CD4-positive, CD25-positive, alpha-beta regulatory T cell (primary cell): ENCODE measurements around the gene CWC25. TPM values are rescaled to one million over a fixed set of nuclear protein-coding genes. Genes with fewer than 3 reads are reported as not detected.
A peak's percentile ranks its signal among the peaks of the same experiment; 100 is the strongest.

ENCODE experiments used
- ATAC-seq, 2 donors: fragments of 150-1000 bp; cut with Tn5 transposase; one replicate each; pipeline ENCODE4 v1.10.0; 2021; ENCODE audit warnings: low read depth in 2 of 2, moderate number of reproducible peaks in 2 of 2, moderate library complexity in 1 of 2
- DNase-seq, 3 donors: peaks; one replicate each; pipeline versions ENCODE4 v3.0.0 to v3.0.0-alpha.2; 2012 to 2022; ENCODE audit warnings: mixed read lengths in 1 of 3
- H3K27ac ChIP-seq: one replicate; pipeline ENCODE4 v1.7.0; 2013; ENCODE audit warnings: mild to moderate bottlenecking, low read length; ENCODE audit not compliant: insufficient read depth, poor library complexity, severe bottlenecking
- H3K27me3 ChIP-seq: one replicate; pipeline ENCODE4 v1.7.0; 2013; ENCODE audit warnings: low read length; ENCODE audit not compliant: control insufficient read depth, insufficient read depth
- H3K36me3 ChIP-seq: one replicate; pipeline ENCODE4 v1.7.0; 2013; ENCODE audit warnings: mild to moderate bottlenecking, low read length, moderate library complexity; ENCODE audit not compliant: control insufficient read depth, insufficient read depth
- H3K4me1 ChIP-seq: 2 replicates; pipeline ENCODE4 v1.7.0; 2013; ENCODE audit warnings: mild to moderate bottlenecking, low read length; ENCODE audit not compliant: insufficient read depth, control insufficient read depth, poor library complexity, severe bottlenecking
- H3K4me3 ChIP-seq: one replicate; pipeline ENCODE4 v1.7.0; 2013; ENCODE audit warnings: low read depth, mild to moderate bottlenecking, low read length, moderate library complexity
- H3K9me3 ChIP-seq, 2 experiments: 1 replicate in 1 of 2; 2 replicates in 1 of 2; pipeline ENCODE4 v1.7.0; 2013; ENCODE audit warnings: low read length in 2 of 2, mild to moderate bottlenecking in 1 of 2, moderate library complexity in 1 of 2; ENCODE audit not compliant: control insufficient read depth in 2 of 2
- H3K27ac Mint-ChIP-seq, 3 donors: one replicate each; pipeline ENCODE4 v1.8.0; 2020 to 2022; ENCODE audit warnings: mild to moderate bottlenecking in 3 of 3, mixed read lengths in 3 of 3, moderate library complexity in 2 of 3
- H3K27me3 Mint-ChIP-seq: one replicate; pipeline ENCODE4 v1.8.0; 2022; ENCODE audit warnings: mild to moderate bottlenecking, mixed read lengths
- H3K36me3 Mint-ChIP-seq: one replicate; pipeline ENCODE4 v1.8.0; 2020; ENCODE audit warnings: mixed read lengths
- H3K4me1 Mint-ChIP-seq, 4 donors: one replicate each; pipeline ENCODE4 v1.8.0; 2020 to 2022; ENCODE audit warnings: mixed read lengths in 4 of 4, mild to moderate bottlenecking in 1 of 4
- H3K4me3 Mint-ChIP-seq, 4 donors: one replicate each; pipeline ENCODE4 v1.8.0; 2020 to 2022; ENCODE audit warnings: mild to moderate bottlenecking in 4 of 4, mixed read lengths in 4 of 4, moderate library complexity in 3 of 4
- H3K9me3 Mint-ChIP-seq, 7 donors: one replicate each; pipeline ENCODE4 v1.8.0; 2020 to 2022; ENCODE audit warnings: mixed read lengths in 7 of 7, mild to moderate bottlenecking in 3 of 7, moderate library complexity in 2 of 7
- polyA plus RNA-seq, 4 donors: library from polyadenylated mRNA; unstranded; fragments of 300-500 nt; fragmentation: Illumina TruSeq; gene quantifications; one replicate each; pipeline ENCODE4 v1.2.3, GENCODE V29; 2021
- total RNA-seq: library from RNA; stranded (reverse); gene quantifications from one replicate; pipeline ENCODE4 v1.2.3, GENCODE V29; 2022

CWC25 gene
- total and polyA plus RNA-seq, 5 donors from 2014 or later = 4.4 to 69.5 (median 9.4) TPM

GRCh38 chr17:38768417-38768816 lies 56.7 kb downstream of the CWC25 start:
- DNase-seq (no peak), ATAC-seq (no peak)
- H3K27me3 ChIP-seq = no peaks in the 10 kb centered on the region
- H3K4me3 ChIP-seq = no peak overlapping the region
- Mint-ChIP-seq H3K27me3 (no peaks in the 10 kb centered on the region), H3K4me3 (no peak overlapping the region), H3K36me3 (peaks cover 49% of the 10 kb centered on the region), H3K9me3 (no peaks in the 10 kb centered on the region), H3K4me1 (peaks cover 0 to 7% (median 3%) of the 10 kb centered on the region in 4 donors), H3K27ac (peak overlapping the region in 2 of 3 donors; percentile 8 to 32)
- peaks cover 93% of the 10 kb centered on the region for H3K36me3 ChIP-seq
- no peak overlapping the region for H3K27ac ChIP-seq
- H3K9me3 ChIP-seq = no peaks in the 10 kb centered on the region
- no peaks in the 10 kb centered on the region for H3K4me1 ChIP-seq

- Histone ChIP-seq H3K36me3 (peaks cover 92% of the 10 kb centered on the region), H3K27ac (no peak overlapping the region), H3K9me3 (no peaks in the 10 kb centered on the region), H3K4me1 (no peaks in the 10 kb centered on the region), H3K27me3 (no peaks in the 10 kb centered on the region), H3K4me3 (no peak overlapping the region)
- Mint-ChIP-seq H3K9me3 (no peaks in the 10 kb centered on the region), H3K4me1 (peaks cover 0 to 7% (median 6%) of the 10 kb centered on the region in 4 donors), H3K27ac (peak overlapping the region in 1 of 3 donors; percentile 67), H3K27me3 (no peaks in the 10 kb centered on the region), H3K4me3 (no peak overlapping the region), H3K36me3 (peaks cover 50% of the 10 kb centered on the region)
- DNase-seq (no peak), ATAC-seq (no peak)
Observed at GRCh38 chr17:38766341-38766740, 58.8 kb downstream of the CWC25 start.

GRCh38 chr17:38762231-38762630 lies 62.9 kb downstream of the CWC25 start:
- ATAC-seq (no peak), DNase-seq (no peak)
- no peak overlapping the region for H3K27ac ChIP-seq
- Mint-ChIP-seq H3K4me3 (no peak overlapping the region), H3K9me3 (no peaks in the 10 kb centered on the region), H3K36me3 (peaks cover 41% of the 10 kb centered on the region), H3K27ac (no peak overlapping the region), H3K27me3 (no peaks in the 10 kb centered on the region), H3K4me1 (peaks cover 0 to 16% (median 6%) of the 10 kb centered on the region in 4 donors)
- H3K27me3 ChIP-seq = no peaks in the 10 kb centered on the region
- no peak overlapping the region for H3K4me3 ChIP-seq
- H3K9me3 ChIP-seq = no peaks in the 10 kb centered on the region
- H3K4me1 ChIP-seq = no peaks in the 10 kb centered on the region
- H3K36me3 ChIP-seq = peaks cover 82% of the 10 kb centered on the region

- H3K27me3 ChIP-seq = no peaks in the 10 kb centered on the region
- H3K4me3 Mint-ChIP-seq = no peak overlapping the region
- H3K4me3 ChIP-seq = no peak overlapping the region
- peak overlapping the region in 1 of 3 donors; percentile 84 for H3K27ac Mint-ChIP-seq
- peaks cover 0 to 16% (median 6%) of the 10 kb centered on the region in 4 donors for H3K4me1 Mint-ChIP-seq
- peaks cover 78% of the 10 kb centered on the region for H3K36me3 ChIP-seq
- no peaks in the 10 kb centered on the region for H3K9me3 Mint-ChIP-seq
- H3K27ac ChIP-seq = no peak overlapping the region
- H3K36me3 Mint-ChIP-seq = peaks cover 41% of the 10 kb centered on the region
- no peaks in the 10 kb centered on the region for H3K9me3 ChIP-seq
- H3K4me1 ChIP-seq = no peaks in the 10 kb centered on the region
- H3K27me3 Mint-ChIP-seq = no peaks in the 10 kb centered on the region
- DNase-seq (peak in 2 of 3 donors; percentile 31 to 56), ATAC-seq (peak; percentile 45 to 55)
Observed at GRCh38 chr17:38761612-38762011, 63.5 kb downstream of the CWC25 start.

GRCh38 chr17:38753071-38753506 lies 72.0 kb downstream of the CWC25 start:
- peaks cover 0 to 3% (median 0%) of the 10 kb centered on the region in 7 donors for H3K9me3 Mint-ChIP-seq
- H3K36me3 Mint-ChIP-seq = peaks cover 24% of the 10 kb centered on the region
- Histone ChIP-seq H3K4me3 (peak overlapping the region; percentile 88), H3K9me3 (no peaks in the 10 kb centered on the region), H3K4me1 (peaks cover 49% of the 10 kb centered on the region), H3K27ac (peak overlapping the region; percentile 88), H3K36me3 (peaks cover 26% of the 10 kb centered on the region), H3K27me3 (peaks cover 13% of the 10 kb centered on the region)
- H3K27me3 Mint-ChIP-seq = peaks cover 32% of the 10 kb centered on the region
- H3K4me3 Mint-ChIP-seq = peak overlapping the region; percentile 90 to 100 (median 98)
- ATAC-seq = no peak
- no peak for DNase-seq
- peak overlapping the region; percentile 93 to 99 (median 98) for H3K27ac Mint-ChIP-seq
- peaks cover 7 to 66% (median 27%) of the 10 kb centered on the region in 4 donors for H3K4me1 Mint-ChIP-seq

GRCh38 chr17:38752308-38753070 lies 72.6 kb downstream of the CWC25 start, which contains the start of gene PSMB3:
Gene PSMB3 (plus strand): TSS chr17:38752741. CDS start chr17:38752827, 86 bp downstream.
- peaks cover 20% of the 10 kb centered on the region for H3K36me3 ChIP-seq
- H3K27ac ChIP-seq = peak within 1 kb of the TSS; percentile 88
- Mint-ChIP-seq H3K27ac (peak within 1 kb of the TSS; percentile 93 to 99 (median 98)), H3K27me3 (peaks cover 32% of the 10 kb centered on the region), H3K4me1 (peaks cover 7 to 68% (median 27%) of the 10 kb centered on the region in 4 donors), H3K36me3 (peaks cover 24% of the 10 kb centered on the region), H3K9me3 (peaks cover 0 to 3% (median 0%) of the 10 kb centered on the region in 7 donors), H3K4me3 (peak within 1 kb of the TSS; percentile 90 to 100 (median 98))
- H3K9me3 ChIP-seq = no peaks in the 10 kb centered on the region
- H3K27me3 ChIP-seq = peaks cover 13% of the 10 kb centered on the region
- peak within 1 kb of the TSS; percentile 88 for H3K4me3 ChIP-seq
- peaks cover 54% of the 10 kb centered on the region for H3K4me1 ChIP-seq
- peak; percentile 94 to 100 (median 96) for DNase-seq
- ATAC-seq = peak; percentile 92 to 95

GRCh38 chr17:38751808-38752307 lies 73.3 kb downstream of the CWC25 start:
- Histone ChIP-seq H3K4me3 (peak overlapping the region; percentile 88), H3K4me1 (peaks cover 60% of the 10 kb centered on the region), H3K36me3 (peaks cover 20% of the 10 kb centered on the region), H3K27me3 (peaks cover 13% of the 10 kb centered on the region), H3K27ac (peak overlapping the region; percentile 88), H3K9me3 (no peaks in the 10 kb centered on the region)
- Mint-ChIP-seq H3K4me1 (peaks cover 7 to 69% (median 28%) of the 10 kb centered on the region in 4 donors), H3K27ac (peak overlapping the region; percentile 93 to 99 (median 98)), H3K27me3 (peaks cover 34% of the 10 kb centered on the region), H3K36me3 (peaks cover 24% of the 10 kb centered on the region), H3K9me3 (peaks cover 0 to 3% (median 0%) of the 10 kb centered on the region in 7 donors), H3K4me3 (peak overlapping the region; percentile 90 to 100 (median 98))
- peak; percentile 19 to 23 for ATAC-seq
- DNase-seq = peak; percentile 59 to 87 (median 85)
